ENCODE measurements around the gene DOCK1.

The DOCK1 gene

DNA sequence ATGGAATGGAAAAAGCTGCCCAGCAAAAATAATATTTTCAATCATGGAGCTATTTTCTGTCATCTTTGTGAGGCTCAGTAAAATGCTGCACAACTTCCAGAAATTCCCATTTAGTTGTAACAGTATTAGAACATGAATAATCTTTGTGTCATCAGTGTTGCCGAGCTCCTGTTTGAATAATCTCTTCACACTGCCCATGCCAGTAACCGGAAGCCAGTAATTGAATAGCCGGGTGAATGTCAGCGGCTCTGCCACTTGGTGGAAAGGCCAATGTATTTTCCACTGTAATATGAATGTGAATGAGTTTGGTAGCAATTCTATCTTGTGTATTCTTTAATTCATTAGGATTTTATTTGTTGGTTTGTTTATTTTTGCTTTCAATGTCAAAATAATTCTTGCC is 463.7 kb downstream of the DOCK1 start:
- no peak for DNase-seq (ENCODE audit: insufficient read length, low spot score)
- no peak for FAIRE-seq

DNA sequence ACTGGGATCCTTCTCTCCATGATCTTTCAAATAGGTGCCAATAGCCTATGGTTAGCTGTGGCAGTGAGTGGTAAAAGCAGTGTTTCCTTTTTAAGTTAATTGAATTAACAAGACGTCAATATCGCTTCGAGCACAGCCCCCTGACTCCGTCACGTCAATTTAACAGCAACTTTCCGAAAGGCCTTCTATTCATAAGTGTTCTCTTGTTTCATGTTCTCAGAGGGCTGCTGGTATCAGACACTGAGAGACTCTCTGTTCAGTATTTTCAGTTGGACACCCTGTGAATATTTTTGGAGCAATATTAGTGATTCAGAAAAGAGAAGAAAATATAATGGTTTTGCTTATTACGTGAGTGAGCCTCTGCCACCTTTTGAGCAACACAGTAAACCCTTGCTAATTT is 465.4 kb downstream of the DOCK1 start:
- no peak for FAIRE-seq
- no peak for DNase-seq (ENCODE audit: insufficient read length, low spot score)

DNA sequence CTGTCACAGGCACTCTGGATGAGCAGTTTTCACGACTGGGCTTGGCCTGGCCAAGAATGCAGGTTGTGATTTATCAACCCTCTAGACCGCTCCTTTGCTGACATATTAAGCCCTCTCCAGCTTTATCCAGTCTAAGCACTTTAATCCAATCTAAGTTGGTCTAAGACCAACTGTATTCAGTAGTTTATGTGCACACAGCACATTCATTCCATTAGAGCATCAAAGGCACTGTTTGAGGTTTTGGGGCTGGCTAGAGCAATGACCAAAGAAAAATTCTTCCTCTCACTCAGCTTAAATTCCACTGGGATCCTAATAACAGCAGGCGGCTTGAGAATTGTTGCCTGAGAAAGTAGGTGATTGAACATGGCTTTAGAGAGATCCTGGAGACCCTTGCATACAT is 467.1 kb downstream of the DOCK1 start:
- FAIRE-seq = no peak
- DNase-seq (ENCODE audit: insufficient read length, low spot score) = no peak

DNA sequence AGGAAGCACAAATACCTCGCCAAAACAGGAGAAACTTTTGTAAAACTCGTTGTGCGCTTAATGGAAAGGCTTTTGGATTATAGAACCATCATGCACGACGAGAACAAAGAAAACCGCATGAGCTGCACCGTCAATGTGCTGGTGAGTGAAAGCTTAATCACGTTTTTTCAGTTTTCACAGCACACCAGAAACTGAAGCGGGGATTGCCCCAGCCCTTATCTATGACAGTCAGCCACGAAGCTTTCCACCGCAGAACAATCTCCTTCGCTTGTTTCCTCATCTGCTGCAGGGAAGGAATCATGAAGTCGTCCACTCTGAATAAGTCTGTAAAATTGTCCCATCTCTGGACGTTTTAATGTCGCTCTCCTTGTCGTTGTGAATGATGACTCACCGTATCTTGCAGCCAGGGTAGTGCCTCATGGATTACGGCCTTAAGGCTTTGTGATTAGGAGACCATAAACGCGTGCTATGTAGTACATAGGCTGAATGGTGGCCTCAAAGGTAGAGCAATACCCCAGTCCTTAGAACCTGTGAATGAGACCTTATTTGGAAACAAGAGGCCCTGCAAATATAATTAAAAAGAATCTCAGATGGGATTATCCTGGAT is 468.9 kb downstream of the DOCK1 start:
- no peak for FAIRE-seq
- no peak for DNase-seq (ENCODE audit: insufficient read length, low spot score)

DNA sequence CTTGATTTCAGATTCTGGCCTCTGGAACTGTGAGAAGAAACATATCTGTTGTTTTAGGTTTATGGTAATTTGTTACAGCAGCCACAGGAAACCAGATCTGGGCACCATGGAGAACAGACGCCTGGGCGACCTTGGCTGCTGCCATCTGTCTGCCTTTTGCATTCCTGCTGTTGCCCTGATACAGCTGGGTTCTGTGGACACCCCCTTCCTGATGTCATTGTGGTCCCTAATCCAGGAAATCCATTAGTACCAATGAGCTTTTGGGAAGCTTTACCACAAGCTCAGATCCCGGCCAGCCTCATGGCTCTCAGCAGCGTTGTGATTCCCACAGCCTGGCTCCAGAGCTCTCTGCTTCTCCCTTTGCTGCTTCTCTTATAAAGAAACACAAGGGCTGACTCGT is 469.7 kb downstream of the DOCK1 start:
- DNase-seq (ENCODE audit: insufficient read length, low spot score) = no peak
- no peak for FAIRE-seq

DNA sequence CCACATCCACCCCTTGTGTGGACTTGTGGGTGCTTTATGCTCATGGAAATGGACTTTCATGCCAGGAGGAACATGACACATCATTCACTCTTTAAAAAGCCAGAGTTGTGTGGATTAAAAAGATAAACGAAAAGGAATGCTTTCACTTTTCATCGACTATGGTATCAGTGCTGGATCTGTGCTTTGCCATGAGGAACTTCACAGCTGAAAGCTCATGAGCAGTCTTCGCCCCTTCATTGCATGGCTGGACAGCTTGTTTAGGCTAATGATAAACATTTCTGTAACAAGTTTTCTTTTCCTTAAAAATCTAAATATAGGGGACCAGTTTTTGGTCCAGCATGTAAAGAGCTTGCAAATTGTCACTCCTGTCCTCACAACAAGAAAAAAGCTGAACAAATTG is 470.2 kb downstream of the DOCK1 start:
- DNase-seq (ENCODE audit: insufficient read length, low spot score) (no peak), FAIRE-seq (no peak)

DNA sequence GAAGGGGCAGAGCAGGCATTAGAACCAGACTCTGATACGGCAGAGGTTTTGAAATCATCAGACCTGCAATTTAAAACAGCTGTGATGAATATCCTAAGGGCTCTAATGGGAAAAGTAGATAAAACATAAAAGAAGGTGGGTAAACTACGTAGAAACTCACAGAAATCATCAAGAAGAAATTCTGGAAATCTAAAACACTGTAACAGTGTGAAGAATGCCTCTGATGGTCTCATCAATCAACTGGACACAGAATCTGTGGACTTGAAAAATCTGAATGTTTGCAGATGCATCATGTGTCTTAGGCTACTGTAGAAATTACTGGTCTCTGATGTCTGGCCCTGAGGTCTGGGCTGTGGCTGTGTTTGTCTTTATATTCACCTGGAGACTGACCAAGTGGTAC is 470.8 kb downstream of the DOCK1 start:
- DNase-seq (ENCODE audit: insufficient read length, low spot score) (no peak), FAIRE-seq (no peak)

DNA sequence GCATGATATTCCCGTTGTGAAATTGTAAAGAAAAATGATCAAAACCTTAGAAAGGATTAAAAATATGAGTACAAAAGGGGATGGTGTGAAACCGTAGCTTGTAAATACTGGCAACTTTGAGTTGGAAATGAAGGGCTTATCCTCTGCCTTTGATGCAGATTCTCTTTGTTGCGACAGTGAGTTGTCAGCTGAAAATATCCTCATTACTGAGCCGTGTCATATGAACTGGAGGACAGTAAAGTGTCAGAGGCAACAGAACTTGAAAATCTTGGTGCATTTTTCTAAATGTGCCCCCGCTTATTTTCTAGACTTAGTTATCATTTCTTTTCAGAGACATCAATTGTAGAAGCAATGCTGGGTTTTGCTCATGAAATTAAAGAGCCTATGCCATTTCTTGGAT is 473.4 kb downstream of the DOCK1 start:
- no peak for DNase-seq (ENCODE audit: insufficient read length, low spot score)
- no peak for FAIRE-seq

DNA sequence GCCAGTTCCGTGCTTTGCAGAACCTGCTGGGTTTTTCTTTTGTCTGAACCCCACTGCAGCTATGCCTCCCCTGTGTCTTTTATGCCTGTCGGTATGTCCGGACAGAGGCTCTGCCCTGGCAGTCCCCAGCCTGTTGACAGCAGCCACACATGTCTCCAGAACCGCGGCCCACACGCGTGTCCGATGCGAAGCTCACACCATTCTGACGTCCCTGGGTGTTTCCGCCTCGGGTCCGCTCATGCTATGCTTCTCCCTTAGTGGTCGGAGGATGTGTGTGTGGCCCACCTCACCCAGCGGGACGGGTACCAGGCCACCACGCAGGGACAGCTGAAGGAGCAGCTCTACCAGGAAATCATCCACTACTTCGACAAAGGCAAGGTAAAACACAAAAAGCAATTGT is 479.3 kb downstream of the DOCK1 start:
- DNase-seq (ENCODE audit: insufficient read length, low spot score) (no peak), FAIRE-seq (no peak)

DNA sequence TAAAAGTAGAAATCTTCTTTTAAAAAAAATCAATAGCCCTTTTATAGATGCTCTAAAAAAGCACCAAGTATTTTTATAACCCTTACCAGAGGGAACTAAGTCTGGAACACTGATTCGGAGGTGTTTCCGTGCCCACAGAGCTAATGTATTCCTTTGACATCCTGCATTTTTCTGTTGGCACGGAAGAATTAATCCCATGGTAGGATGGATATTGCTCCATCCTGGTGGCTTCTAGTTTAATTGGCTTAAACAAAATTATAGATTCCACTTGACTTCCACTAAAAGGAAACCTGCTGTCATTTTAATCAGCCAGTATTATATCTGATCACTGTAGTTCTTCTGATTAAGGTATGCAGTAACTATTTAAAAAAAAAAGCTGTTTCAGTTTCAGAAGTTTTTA is 479.8 kb downstream of the DOCK1 start:
- no peak for DNase-seq (ENCODE audit: insufficient read length, low spot score)
- FAIRE-seq = no peak

DNA sequence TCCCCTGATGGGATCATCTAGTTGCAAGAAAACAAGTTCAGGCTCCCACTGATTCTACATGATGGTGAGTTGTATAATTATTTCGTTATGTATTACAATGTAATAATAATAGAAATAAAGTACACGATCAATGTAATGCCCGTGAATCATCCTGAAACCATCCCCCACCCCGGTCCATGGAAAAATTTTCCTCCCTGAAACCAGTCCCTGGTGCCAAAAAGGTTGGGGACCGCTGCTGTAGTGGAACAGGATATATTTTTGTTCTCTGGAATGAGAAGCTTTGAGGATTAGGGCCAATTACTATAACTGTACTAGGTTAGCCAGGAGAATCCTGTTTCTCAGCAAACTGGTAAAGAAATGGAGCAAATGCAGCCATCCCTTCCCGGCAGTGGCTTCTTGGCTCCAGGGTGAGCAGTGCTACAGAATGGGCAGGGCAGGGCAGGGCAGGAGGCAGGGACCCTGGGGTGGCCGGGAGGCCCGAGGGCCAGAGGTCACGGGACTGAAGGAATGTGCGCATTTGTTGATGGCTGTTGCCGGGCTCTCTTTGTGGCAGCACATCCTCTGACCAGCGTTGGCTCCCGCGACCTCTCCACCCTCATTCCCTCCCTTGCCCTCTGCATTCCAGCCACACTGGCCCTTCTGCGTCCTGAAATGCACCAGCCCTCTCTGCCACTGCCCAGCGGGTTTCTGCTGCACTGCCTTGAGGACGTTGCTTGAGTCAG is 481.5 kb downstream of the DOCK1 start:
- FAIRE-seq = no peak
- no peak for DNase-seq (ENCODE audit: insufficient read length, low spot score)

DNA sequence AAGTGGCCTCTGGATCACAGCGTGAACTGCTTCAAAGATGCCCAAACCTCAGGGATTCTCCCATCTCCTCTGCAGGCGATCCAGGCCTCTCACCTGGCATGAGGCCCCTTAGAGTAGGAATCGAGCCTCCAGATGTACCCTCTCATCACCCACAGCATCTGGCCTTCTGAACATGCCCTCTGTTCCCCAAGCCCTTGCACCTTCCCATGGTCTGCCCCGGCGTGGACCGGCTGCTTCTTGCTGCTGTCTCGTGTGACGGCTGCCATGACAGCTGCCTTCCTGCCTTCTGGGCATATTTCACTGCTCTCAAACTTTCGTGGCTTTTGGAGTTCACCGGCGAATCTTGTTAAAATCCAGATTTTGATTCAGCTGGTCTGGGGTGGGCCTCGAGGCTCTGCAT is 486.6 kb downstream of the DOCK1 start:
- FAIRE-seq (no peak), DNase-seq (ENCODE audit: insufficient read length, low spot score) (no peak)

DNA sequence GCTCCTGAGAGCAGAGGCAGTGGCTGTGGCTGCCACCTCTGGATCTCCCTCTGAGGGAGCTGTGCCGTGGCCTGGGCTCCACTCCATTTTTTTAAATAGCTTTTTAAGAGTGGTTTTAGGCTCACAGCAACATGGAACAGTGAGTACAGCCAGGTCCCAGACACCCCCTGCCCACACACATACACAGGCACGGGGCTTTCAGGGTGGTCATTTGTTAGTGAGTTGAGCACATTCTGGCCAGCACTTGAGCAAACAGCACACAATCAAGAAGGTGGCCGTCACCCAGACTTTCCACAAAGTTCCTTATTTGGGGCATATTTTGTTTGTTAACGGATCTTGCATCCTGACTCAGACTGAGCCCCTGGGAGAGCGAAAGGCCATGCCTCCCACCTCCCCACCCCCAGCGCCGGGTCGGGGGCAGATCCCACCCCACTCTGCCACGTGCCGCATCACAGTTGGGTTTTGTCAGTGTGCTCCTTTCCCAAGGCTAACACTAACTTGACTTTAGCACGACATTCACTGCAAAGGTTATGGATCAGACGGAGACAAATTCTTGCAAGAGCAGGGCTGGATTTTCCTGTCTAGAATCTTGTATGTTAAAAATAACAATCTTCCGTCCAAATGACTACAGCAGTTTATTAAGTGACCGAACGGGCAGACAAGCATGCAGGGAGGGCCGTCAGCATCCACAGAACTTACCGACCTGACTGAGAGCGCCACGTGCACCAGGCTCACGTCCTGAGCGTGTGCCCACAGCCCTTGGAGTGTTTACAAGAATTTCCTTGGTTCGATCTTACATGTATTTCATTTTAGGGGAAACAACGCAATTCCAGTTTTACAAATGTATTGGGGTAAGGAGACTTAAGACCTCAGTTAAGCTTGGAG is 487.4 kb downstream of the DOCK1 start:
- FAIRE-seq (no peak), DNase-seq (ENCODE audit: insufficient read length, low spot score) (no peak)

DNA sequence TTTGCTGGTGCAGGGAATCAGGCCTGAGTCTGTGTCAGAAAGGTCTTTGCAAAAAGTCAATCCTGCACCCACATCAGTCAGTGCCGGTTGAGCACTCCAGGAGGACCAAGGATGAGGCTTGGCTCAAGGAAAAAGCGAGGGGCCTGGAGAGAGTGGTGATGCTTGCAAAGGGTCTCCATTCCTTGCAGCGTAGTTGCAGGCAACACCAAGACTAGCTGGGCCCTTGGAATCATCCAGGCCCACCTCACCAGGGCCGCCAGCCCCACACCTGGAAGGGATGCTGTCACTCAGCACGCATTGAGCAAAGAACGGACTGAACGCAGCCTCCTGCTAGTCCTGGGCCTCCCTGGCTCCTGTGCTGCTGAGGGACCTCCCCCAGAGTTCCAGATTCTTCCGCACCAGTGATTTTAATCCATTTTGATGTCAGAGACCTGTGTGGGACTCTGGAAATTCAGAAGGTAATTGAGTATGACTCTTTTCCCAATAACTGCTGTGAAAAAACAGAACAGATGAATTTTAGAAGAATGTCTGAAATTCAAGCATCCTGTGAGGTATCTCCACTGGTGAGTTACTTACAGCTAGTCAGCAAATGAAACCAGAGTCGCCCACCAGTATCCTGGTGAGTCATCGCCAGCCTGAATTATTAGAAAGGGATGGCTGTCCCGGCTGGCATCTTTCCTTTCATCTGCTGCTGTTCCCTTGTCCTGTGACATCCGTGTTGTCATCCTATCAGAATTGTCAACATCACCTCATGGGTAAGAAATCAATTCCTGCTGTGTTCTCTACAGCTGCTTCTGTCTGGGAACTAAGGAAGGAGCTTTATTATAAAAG is 493.1 kb downstream of the DOCK1 start:
- DNase-seq (ENCODE audit: insufficient read length, low spot score) (no peak), FAIRE-seq (no peak)

DNA sequence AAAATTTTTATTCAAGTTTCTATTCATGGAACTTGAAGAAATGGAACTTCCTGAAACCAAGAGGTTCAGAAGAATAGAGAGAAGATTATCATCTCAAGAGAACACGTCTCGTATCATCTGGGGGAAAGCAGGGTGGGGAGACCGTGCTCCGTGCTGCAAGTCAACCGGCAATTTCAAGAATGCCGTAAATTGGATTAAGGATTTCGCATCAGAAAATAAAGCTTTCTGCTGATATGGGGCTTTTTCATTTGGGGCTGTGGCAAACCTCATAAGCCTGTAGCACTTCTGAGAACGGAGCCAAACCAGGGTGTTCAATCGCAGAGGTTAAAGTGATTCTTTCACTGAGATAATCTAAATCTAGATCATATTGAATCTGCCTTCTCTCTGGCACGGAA is 493.7 kb downstream of the DOCK1 start:
- DNase-seq (ENCODE audit: insufficient read length, low spot score) = no peak
- FAIRE-seq = no peak

DNA sequence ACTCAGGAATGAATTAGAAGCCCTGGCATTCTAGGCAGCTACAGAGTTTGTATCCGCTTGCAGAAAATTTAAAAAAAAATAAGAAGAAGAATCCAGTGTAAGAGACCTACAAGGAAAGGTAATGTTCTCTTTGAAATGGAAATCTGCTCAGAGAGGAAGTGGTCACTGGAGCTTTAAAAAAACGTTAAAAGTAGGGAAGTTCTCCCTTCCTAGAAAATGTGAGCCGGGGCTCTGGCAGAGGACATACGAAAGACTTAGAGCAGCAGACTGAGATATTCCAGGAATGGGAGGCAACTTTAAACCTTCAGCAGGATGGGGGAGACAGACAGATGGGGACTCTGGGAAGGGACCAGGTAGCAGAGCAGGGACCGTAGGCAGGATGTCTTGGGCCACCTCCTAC is 494.4 kb downstream of the DOCK1 start:
- FAIRE-seq (no peak), DNase-seq (ENCODE audit: insufficient read length, low spot score) (no peak)

DNA sequence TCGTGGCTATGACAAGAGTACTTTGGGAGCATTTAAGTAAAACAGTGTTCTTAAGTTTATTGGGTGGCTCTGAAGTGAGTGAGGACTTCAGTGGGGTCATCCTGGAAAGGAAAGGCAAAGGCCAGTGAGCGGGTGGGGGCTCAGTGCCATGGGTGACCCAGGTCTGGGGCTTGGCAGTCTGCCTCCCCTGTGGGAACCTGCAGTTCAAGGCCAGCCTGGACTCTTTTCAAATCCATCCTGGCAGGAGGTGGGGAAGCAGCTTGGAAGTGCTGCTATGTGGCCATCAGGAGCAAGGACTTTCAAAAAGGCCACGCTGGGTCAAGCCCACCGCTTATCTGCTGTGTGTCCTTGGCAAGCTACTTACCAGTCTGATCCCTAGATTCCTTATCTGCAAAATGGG is 495.0 kb downstream of the DOCK1 start:
- DNase-seq (ENCODE audit: insufficient read length, low spot score) (no peak), FAIRE-seq (no peak)

DNA sequence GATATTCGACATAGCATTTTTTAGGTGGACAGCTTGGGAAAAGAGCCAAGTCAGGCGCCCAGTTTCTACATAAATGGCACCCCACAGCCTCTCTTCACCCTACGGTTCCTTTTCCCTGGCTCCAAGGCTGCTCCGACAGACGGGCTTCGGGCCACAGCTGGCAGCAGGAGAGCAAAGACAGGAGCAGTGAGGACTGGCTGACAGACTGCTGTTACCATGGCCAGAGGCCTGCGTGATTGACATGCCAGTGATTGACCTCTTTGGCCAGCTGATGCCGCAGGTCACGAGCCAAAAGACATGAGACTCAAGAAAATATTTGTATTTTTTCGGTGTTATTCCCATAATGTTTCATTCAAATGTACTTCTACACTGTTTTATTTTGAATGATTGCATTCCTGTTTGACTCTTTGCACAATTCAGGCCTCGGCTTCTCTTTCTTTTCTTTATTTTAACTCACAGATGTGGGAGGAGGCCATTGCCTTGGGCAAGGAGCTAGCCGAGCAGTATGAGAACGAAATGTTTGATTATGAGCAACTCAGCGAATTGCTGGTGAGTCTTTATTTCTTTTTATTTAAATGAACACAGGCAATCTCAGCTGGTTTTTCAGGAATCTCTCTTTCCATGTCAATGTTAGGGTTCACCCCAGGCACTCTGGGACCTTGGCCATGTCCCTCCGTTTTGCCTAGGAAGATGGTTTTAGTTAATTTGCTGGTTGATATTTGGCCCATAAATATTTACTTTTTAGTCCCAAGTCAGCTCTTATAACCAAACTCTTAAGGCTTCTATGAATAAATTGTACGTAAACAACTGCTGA is 497.6 kb downstream of the DOCK1 start:
- no peak for FAIRE-seq

DNA sequence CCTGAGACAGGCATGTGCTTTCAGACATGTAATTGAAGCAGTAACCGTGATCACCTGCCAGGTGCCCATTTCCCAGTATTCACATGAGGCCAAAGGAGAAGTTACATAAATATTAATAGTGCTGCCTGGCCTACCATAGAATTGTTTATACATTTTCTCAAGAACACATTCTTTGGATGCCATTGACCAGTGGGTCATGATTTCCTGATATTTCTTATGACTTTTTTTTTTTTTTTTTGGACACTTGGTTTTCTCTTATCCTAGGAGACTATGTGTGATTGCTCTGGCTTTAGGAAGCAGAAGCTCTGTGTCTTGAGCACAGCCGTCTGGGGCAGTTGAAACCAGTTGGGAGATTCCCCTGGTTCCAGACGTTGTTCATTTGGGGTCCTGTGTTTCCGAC is 500.0 kb downstream of the DOCK1 start:
- FAIRE-seq (no peak), DNase-seq (ENCODE audit: insufficient read length, low spot score) (no peak)

More for the DNA sequence above, 497.6 kb downstream of the DOCK1 start:
- DNase-seq (ENCODE audit: insufficient read length, low spot score) = no peak

DNA sequence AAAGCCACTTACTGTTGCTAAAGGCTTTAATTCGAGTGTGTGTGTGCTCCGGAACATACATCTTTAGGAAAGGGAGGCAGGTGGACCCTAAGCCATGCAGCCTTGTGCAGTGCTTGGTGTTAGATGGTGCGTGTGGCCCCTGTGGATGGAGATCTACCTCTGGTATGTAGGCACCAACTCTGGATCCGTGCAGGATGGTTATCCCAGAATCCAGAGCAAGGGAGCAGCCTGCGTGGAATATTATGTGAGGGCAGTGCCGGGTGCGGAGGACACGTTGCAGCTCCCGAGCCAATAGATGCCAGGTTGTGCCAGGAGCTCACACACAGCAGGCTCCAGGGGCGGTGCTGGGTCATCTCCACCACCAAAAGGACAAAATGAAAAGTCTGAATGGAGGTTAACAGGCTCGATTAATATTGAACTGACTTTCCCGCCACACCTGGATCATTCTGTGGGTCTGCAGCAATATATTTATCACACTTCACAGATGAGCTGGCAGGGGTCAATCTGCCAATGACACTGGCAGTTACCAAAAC is 500.9 kb downstream of the DOCK1 start:
- FAIRE-seq (no peak), DNase-seq (ENCODE audit: insufficient read length, low spot score) (no peak)
